ENCODE results near the gene SH3BP5L. TPM values are rescaled to one million over a fixed set of nuclear protein-coding genes. Genes with fewer than 3 reads are reported as not detected.

SH3BP5L gene
- 27.5 TPM for total RNA-seq

- DNase-seq, result peak; percentile 94
Measured at GRCh38 chr1:248825909-248826760, at the start of gene SH3BP5L. TSS of gene SH3BP5L (minus strand) at chr1:248825915. CDS start at chr1:248824935, 980 bp downstream.

GRCh38 chr1:248873993-248874533 lies 48.3 kb upstream of the SH3BP5L start:
- peak; percentile 75 for DNase-seq

- peak; percentile 94 for DNase-seq
Measured at GRCh38 chr1:248873409-248873992, 47.8 kb upstream of the SH3BP5L start.

DNA sequence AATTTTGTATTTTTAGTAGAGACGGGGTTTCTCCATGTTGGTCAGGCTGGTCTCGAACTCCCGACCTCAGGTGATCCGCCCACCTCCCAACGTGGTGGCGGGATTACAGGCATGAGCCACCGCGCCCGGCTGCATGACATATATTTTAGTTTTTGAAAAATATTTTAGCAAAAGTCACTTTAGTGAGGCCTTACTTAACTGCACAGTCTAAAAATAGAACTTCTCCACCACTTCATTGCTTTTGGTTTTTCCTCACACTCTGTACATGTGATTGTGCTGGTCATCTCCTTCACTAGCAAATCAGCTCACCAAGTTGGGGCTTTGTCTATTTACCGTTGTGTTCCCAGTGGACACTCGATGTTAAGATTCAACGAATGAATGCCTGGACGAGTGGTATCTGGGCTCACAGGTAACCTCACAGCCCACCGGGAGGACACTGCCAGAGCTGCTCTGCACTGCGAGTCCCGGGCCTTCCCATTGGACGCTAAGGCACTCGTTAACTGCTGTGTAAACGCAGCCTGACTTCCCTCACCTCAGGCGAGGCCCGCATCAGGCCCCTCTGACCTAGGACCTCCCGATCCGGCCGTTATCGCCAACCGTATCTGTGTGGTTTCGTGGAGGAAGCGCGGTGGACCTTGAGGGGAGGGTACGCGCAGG lies 47.2 kb upstream of the SH3BP5L start:
- DNase-seq, result peak; percentile 42

- DNase-seq, result no peak
Measured at GRCh38 chr1:248871837-248872401, 46.2 kb upstream of the SH3BP5L start.

GRCh38 chr1:248862998-248863881 lies 37.5 kb upstream of the SH3BP5L start:
- DNase-seq, result peak; percentile 79

DNA sequence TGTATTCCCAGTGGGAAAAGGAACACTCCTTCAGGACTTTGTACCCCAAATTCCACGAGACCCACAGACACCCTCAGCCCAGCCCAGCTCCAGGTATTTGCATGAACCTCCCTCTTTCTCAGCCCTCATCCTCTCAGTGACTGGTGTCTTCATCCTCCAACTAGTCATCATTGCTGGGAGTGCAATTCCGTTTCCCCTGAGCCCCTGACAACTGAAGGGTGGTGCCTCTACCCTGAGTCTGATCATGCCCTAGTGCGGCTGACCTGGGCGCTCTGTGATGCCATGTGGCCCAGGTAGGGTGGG lies 36.9 kb upstream of the SH3BP5L start:
- DNase-seq, result no peak

DNA sequence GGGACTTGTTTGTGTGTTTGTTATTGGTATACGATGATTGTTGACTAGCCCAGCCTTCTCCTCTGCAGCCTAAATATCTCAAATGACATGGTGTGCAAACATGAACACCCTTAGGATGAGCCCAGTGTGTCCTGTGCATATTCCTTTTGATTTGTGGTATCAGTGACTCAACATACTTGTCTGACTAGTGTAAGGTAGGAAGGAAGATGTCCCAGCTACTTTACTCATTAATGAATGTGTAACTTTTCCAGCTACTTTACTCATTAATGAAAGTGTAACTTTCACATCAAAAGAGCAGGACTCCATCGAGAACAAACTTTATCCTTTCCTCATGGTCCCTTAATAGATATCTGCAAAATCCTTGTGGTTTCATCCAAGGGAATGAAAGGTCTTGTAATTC lies 35.9 kb upstream of the SH3BP5L start:
- no peak for DNase-seq

- no peak for DNase-seq
Measured at GRCh38 chr1:248860007-248860406, 34.3 kb upstream of the SH3BP5L start.

- peak; percentile 95 for DNase-seq
Measured at GRCh38 chr1:248858891-248859889, 33.5 kb upstream of the SH3BP5L start, which contains the start of gene ZNF692. TSS of gene ZNF692 (minus strand) at chr1:248859085. CDS start at chr1:248858309, 776 bp downstream.

- DNase-seq, result peak; percentile 35
Measured at GRCh38 chr1:248858096-248858890, 32.6 kb upstream of the SH3BP5L start.

- DNase-seq, result no peak
Measured at GRCh38 chr1:248857749-248858095, 32.0 kb upstream of the SH3BP5L start.

DNA sequence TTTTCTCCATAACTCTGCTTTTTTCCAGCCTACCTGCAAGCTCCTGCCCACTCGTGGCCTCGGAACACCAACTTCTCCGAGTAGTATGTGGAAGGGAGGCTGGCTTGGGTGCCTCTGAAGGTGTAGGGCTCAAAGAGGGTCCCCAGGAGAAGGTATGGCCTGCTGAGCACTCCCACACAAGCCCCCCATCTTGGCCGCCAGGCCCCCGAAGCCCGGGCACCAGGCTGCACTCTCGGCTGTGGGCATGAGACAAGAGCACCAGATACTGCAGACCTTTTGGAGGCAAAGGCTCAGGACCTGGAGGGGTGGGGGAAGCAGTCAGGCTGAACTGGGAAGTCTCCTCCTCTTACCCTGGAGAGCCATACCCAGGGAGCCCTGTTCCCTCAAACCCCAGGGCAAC lies 31.5 kb upstream of the SH3BP5L start:
- no peak for DNase-seq

GRCh38 chr1:248856176-248856575 lies 30.5 kb upstream of the SH3BP5L start:
- DNase-seq, result no peak

- no peak for DNase-seq
Measured at GRCh38 chr1:248855580-248855979, 29.9 kb upstream of the SH3BP5L start.

DNA sequence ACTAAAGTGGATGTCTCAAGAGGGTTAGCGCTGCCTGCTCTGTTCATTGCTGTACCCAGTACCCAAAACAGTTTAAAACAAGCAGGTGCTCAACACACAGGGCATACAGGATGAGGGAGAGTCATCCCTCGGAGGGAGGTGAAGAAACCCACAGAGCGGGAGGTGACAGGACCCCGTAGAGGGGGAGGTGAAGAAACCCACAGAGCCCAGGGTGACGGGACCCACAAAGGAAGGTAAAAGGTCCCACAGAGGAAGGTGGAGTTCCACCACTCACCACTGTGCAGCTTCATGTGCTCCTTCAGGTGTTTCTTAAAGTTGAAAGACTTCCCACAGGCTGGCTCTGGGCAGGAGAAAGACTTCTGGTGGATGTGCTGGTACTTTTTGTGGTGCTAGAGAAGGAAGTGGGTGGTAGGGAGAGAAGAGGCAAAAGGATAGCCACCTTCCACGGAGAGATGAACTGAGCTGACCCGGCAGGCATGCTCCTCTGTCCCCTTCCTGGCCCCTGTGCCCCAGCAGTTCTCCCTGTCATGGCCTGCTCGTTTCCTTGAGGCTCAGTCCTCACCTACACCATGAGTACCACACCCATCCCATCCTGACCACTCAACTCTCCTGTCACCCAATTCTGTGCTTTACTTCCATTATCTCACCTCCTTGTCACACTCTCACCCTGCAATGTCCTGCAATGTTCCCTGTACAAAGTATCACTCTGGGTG lies 28.1 kb upstream of the SH3BP5L start:
- no peak for DNase-seq

DNA sequence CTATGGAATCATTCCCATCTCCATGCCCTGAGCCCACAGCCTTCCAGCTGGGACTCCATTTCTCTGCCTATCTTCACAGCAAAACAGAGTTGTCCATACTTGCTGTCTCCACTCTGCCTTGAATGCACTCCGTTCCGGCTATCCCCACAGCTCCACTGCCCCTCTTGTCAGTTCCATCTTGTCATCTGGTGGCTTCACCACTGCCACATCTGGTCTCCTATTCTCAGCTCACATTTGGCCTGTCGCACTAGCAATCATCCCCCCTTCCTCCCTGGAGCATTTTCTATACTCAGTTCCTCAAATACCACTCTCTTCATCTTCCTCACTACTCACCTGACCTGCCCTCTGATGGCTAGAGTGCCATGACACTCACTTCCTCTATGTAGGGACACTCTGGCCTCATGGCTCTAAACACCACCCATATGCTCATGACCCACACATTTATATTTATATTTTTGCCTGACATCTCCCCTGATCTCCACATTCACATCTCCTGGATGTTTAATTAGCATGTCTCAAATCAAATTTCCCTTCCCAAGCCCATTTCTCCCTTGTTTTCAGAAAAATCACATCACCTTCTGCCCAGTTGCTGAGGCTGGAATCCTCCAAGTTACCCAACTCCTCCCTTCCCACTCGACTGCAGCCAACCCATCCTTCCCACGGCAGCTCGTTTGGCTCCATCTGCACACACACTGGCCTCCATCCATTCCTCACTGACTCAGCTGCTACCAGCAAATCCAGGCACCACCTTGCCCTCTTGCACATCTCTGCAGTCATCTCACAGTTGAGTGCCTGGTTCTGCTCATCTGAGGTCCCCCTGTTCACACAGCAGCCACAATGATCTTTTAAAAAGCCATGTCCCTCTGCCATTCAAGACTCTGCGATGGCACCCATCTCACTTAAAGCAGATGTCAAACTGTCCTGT lies 27.0 kb upstream of the SH3BP5L start:
- peak; percentile 67 for DNase-seq

- DNase-seq, result no peak
Measured at GRCh38 chr1:248851390-248851789, 25.7 kb upstream of the SH3BP5L start.
